ENCODE data around the gene NRIP3. TPM values are rescaled to one million over a fixed set of nuclear protein-coding genes. Genes with fewer than 3 reads are reported as not detected.

Gene NRIP3
- total RNA-seq, 1 experiment from 2014 or later: not detected

DNA sequence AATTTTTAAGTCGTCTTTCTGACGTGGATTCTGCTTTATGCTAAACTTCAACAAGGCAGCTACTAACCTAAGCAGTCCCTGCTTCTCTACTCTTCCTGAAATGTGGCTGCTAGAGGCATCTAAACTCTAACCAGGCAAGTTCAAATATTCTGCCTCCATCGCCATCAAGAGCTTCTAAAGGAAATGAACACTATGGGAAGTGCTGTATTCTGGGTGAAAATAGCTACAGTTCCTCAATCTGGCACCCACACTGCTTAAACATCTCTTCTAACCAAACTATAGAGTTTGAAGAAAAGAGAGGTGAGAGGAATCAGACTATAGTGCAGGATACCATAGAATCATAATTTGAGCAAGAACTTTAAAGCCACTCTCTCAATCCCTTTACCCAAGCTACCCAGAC is 6.3 kb downstream of the NRIP3 start:
- BruUV-seq (replicated peaks): no TSS peak
- H3K27me3 ChIP-seq (ENCODE audit: low read length): no peaks in the 10 kb centered on the region
- H3K9me3 ChIP-seq (ENCODE audit: low read length): no peaks in the 10 kb centered on the region
- no peaks in the 10 kb centered on the region for H3K9me2 ChIP-seq (replicated peaks; ENCODE audit: low read length)
- no peaks in the 10 kb centered on the region for H4K20me1 ChIP-seq (ENCODE audit: low read length)
- POLR2A ChIA-PET (ENCODE audit: unreplicated experiment): no interaction called here
- TF ChIP-seq EZH2 (IDR thresholded peaks at IDR 0.05; ENCODE audit: low read length, unreplicated experiment) (no peak), EZH2phosphoT487 (IDR thresholded peaks at IDR 0.05; ENCODE audit: borderline replicate concordance, low read length) (no peak)
- TF ChIP-seq, protein P1, sequence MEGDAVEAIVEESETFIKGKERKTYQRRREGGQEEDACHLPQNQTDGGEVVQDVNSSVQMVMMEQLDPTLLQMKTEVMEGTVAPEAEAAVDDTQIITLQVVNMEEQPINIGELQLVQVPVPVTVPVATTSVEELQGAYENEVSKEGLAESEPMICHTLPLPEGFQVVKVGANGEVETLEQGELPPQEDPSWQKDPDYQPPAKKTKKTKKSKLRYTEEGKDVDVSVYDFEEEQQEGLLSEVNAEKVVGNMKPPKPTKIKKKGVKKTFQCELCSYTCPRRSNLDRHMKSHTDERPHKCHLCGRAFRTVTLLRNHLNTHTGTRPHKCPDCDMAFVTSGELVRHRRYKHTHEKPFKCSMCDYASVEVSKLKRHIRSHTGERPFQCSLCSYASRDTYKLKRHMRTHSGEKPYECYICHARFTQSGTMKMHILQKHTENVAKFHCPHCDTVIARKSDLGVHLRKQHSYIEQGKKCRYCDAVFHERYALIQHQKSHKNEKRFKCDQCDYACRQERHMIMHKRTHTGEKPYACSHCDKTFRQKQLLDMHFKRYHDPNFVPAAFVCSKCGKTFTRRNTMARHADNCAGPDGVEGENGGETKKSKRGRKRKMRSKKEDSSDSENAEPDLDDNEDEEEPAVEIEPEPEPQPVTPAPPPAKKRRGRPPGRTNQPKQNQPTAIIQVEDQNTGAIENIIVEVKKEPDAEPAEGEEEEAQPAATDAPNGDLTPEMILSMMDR (conservative IDR thresholded peaks at IDR 0.05; ENCODE audit: low read depth, low read length): no peak
- no peaks in the 10 kb centered on the region for H3K79me2 ChIP-seq (ENCODE audit: low read length)
- intact Hi-C loops (cut with micrococcal nuclease): no loop called here
- no peak overlapping the region for H3K27ac ChIP-seq (ENCODE audit: low read length)
- H3K4me3 ChIP-seq (ENCODE audit: low read length): no peak overlapping the region
- no peak overlapping the region for H3K4me2 ChIP-seq (ENCODE audit: low read length)
- H3K9ac ChIP-seq (ENCODE audit: low read length): no peak overlapping the region
- CTCF ChIA-PET: no interaction called here
- no peaks in the 10 kb centered on the region for H3K36me3 ChIP-seq (ENCODE audit: low read depth, low read length)
- ATAC-seq (no peak), DNase-seq (no peak)
- no peak overlapping the region for H2AFZ ChIP-seq (ENCODE audit: low read length)
- no peaks in the 10 kb centered on the region for H3F3A ChIP-seq (ENCODE audit: low read length, unreplicated experiment)
- H3K4me1 ChIP-seq (ENCODE audit: insufficient read depth, low read length): peaks cover 9% of the 10 kb centered on the region; the same call in 1 of the 2 replicates

DNA sequence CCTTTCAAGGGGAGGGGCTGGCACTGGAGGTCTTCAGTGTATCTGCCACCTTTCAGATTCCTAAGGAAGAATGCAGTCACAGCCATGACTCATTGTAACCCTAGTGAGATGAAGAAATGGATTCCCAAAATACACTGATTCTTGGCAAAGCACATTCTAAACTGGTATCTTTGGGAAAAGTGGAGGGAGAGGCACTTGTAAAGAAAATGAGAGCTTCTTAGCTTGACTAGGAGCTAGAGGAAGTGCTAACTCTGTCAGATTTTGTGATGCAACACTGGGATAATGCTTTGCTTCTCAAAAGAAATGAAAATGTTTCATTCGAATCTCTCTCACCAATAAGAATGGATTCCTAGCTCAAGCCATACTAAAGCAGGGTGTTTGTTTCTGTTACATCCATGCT is 14.3 kb downstream of the NRIP3 start:
- no peak overlapping the region for H3K4me3 ChIP-seq (ENCODE audit: low read length)
- no peaks in the 10 kb centered on the region for H3K27me3 ChIP-seq (ENCODE audit: low read length)
- H3K9ac ChIP-seq (ENCODE audit: low read length): no peak overlapping the region
- no peak overlapping the region for H2AFZ ChIP-seq (ENCODE audit: low read length)
- intact Hi-C loops (cut with micrococcal nuclease): no loop called here
- no peaks in the 10 kb centered on the region for H3K9me2 ChIP-seq (replicated peaks; ENCODE audit: low read length)
- H3K27ac ChIP-seq (ENCODE audit: low read length): no peak overlapping the region
- H3K79me2 ChIP-seq (ENCODE audit: low read length): no peaks in the 10 kb centered on the region
- H3K36me3 ChIP-seq (ENCODE audit: low read depth, low read length): no peaks in the 10 kb centered on the region
- BruUV-seq (replicated peaks): no TSS peak
- H3K9me3 ChIP-seq (ENCODE audit: low read length): no peaks in the 10 kb centered on the region
- TF ChIP-seq, protein P1 (conservative IDR thresholded peaks at IDR 0.05; ENCODE audit: low read depth, low read length): no peak
- no peak for TF ChIP-seq EZH2phosphoT487 (IDR thresholded peaks at IDR 0.05; ENCODE audit: borderline replicate concordance, low read length)
- TF ChIP-seq EZH2 (IDR thresholded peaks at IDR 0.05; ENCODE audit: low read length, unreplicated experiment): no peak
- ChIA-PET POLR2A (ENCODE audit: unreplicated experiment) (no interaction called here), CTCF (no interaction called here)
- no peaks in the 10 kb centered on the region for H4K20me1 ChIP-seq (ENCODE audit: low read length)
- H3K4me1 ChIP-seq (ENCODE audit: insufficient read depth, low read length): peaks cover 7% of the 10 kb centered on the region; the same call in 1 of the 2 replicates
- ATAC-seq: no peak
- no peak overlapping the region for H3K4me2 ChIP-seq (ENCODE audit: low read length)
- H3F3A ChIP-seq (ENCODE audit: low read length, unreplicated experiment): no peaks in the 10 kb centered on the region
- peak; percentile 15 for DNase-seq

DNA sequence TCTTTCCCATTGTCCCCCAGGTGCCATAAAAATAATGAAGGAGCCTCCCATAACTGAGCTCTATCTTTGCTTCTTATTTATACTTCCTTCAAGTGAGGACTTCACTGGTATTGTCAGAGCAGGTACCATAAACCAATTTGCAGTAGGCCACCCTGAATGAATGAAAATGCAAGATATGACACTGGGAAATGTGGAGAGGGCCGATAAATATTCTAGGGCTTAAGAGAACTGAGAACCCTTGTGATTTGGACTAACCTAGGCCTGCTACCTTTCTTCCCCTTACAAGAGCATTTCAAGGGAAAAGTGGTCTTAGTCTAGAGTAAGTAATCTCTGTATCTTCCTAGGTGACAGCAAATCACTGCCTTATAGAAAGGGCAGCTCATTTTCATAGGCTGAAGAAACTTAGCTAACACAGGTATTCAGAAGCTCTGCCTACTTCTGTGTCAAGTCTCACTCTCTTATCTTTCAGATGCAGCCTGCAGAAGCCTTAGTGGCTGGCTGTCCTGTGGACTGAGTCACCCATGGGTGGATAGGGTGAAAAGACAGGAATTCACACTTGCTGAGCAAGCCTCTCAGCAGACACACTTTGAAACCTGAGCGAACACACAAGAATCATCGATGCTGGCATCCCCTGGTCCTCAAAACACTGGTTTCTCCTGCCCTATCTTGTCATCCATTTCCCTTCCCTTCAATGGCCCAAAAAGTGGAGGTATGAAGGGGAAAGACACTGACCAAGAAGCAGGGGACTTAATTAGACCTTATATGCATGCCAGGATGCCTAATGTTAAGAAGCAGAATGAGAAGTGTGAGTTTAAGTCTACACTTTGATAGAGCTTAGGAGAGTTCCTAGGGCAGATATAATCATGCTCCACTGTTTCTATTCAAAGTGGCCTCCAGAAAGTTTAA is 15.2 kb downstream of the NRIP3 start:
- Histone ChIP-seq H3K9me2 (replicated peaks; ENCODE audit: low read length) (no peaks in the 10 kb centered on the region), H2AFZ (ENCODE audit: low read length) (no peak overlapping the region), H3K27ac (ENCODE audit: low read length) (no peak overlapping the region), H3K79me2 (ENCODE audit: low read length) (no peaks in the 10 kb centered on the region), H3K9ac (ENCODE audit: low read length) (no peak overlapping the region), H3K27me3 (ENCODE audit: low read length) (no peaks in the 10 kb centered on the region), H3K9me3 (ENCODE audit: low read length) (no peaks in the 10 kb centered on the region), H3K4me3 (ENCODE audit: low read length) (no peak overlapping the region), H4K20me1 (ENCODE audit: low read length) (no peaks in the 10 kb centered on the region), H3K4me2 (ENCODE audit: low read length) (no peak overlapping the region), H3K4me1 (ENCODE audit: insufficient read depth, low read length) (peaks cover 7% of the 10 kb centered on the region; the same call in 1 of the 2 replicates), H3K36me3 (ENCODE audit: low read depth, low read length) (no peaks in the 10 kb centered on the region), H3F3A (ENCODE audit: low read length, unreplicated experiment) (no peaks in the 10 kb centered on the region)
- intact Hi-C loops (cut with micrococcal nuclease): no loop called here
- ChIA-PET CTCF (no interaction called here), POLR2A (ENCODE audit: unreplicated experiment) (no interaction called here)
- DNase-seq (peak; percentile 50), ATAC-seq (peak; percentile 65)
- TF ChIP-seq, protein P1 (conservative IDR thresholded peaks at IDR 0.05; ENCODE audit: low read depth, low read length): no peak
- TF ChIP-seq EZH2 (IDR thresholded peaks at IDR 0.05; ENCODE audit: low read length, unreplicated experiment) (no peak), EZH2phosphoT487 (IDR thresholded peaks at IDR 0.05; ENCODE audit: borderline replicate concordance, low read length) (no peak)
- no TSS peak for BruUV-seq (replicated peaks)

All from PC-3 (cell line).